GM23338 (cell line): ENCODE results near the gene CSNK1G1. TPM values are rescaled to one million over a fixed set of nuclear protein-coding genes. Genes with fewer than 3 reads are reported as not detected.

Experiments
- ATAC-seq: fragments of 200-7000 bp; cut with Tn5 transposase; 3 replicates; pipeline ENCODE4 v1.9.1; 2020
- DNase-seq: peaks from one replicate; pipeline ENCODE4 v3.0.0-alpha.2; 2015; ENCODE audit warnings: low spot score
- H2AFZ ChIP-seq: fragments of 200-600 bp; sonication (generic); 2 replicates; pipeline ENCODE4 v1.8.0; 2016; ENCODE audit warnings: antibody characterized with exemption, mild to moderate bottlenecking, moderate library complexity
- H3F3A ChIP-seq: fragments of 200-600 bp; sonication (generic); replicated peaks from 2 replicates; pipeline ENCODE4 v1.8.0; 2017; ENCODE audit warnings: antibody characterized with exemption, mixed run types, low read depth
- H3K27ac ChIP-seq: fragments of 200-600 bp; sonication (generic); 2 replicates; pipeline ENCODE4 v1.6.1; 2016; ENCODE audit warnings: low read depth
- H3K27me3 ChIP-seq: fragments of 200-600 bp; sonication (generic); 2 replicates; pipeline ENCODE4 v1.8.0; 2016; ENCODE audit warnings: mild to moderate bottlenecking, mixed run types, moderate library complexity; ENCODE audit not compliant: insufficient read depth
- H3K36me3 ChIP-seq: fragments of 200-600 bp; sonication (generic); 2 replicates; pipeline ENCODE4 v1.8.0; 2016; ENCODE audit warnings: mild to moderate bottlenecking; ENCODE audit not compliant: insufficient read depth
- H3K4me1 ChIP-seq: fragments of 200-600 bp; sonication (generic); 2 replicates; pipeline ENCODE4 v1.8.0; 2016; ENCODE audit warnings: mild to moderate bottlenecking, moderate library complexity; ENCODE audit not compliant: insufficient read depth
- H3K4me2 ChIP-seq: fragments of 200-600 bp; sonication (generic); 2 replicates; pipeline ENCODE4 v1.7.1; 2017; ENCODE audit warnings: mixed run types
- H3K4me3 ChIP-seq: fragments of 200-600 bp; sonication (generic); 2 replicates; pipeline ENCODE4 v1.6.1; 2016; ENCODE audit warnings: mixed run types
- H3K79me2 ChIP-seq: fragments of 200-600 bp; sonication (generic); replicated peaks from 2 replicates; pipeline ENCODE4 v1.8.0; 2017; ENCODE audit warnings: mild to moderate bottlenecking; ENCODE audit not compliant: insufficient read depth
- H3K9me2 ChIP-seq: fragments of 200-600 bp; sonication (generic); 2 replicates; pipeline ENCODE4 v1.8.0; 2017; ENCODE audit not compliant: insufficient read depth
- H4K20me1 ChIP-seq: fragments of 200-600 bp; sonication (generic); replicated peaks from 2 replicates; pipeline ENCODE4 v1.8.0; 2017; ENCODE audit warnings: mild to moderate bottlenecking; ENCODE audit not compliant: insufficient read depth
- H3K27ac Mint-ChIP-seq: 2 replicates; pipeline ENCODE4 v1.8.0; 2020; ENCODE audit warnings: inconsistent platforms, mild to moderate bottlenecking, moderate library complexity, mixed read lengths
- H3K27me3 Mint-ChIP-seq: 3 replicates; pipeline ENCODE4 v1.8.0; 2022; ENCODE audit warnings: low read depth, mild to moderate bottlenecking, moderate library complexity, mixed read lengths, inconsistent platforms; ENCODE audit not compliant: insufficient read depth, poor library complexity
- H3K36me3 Mint-ChIP-seq: 3 replicates; pipeline ENCODE4 v1.8.0; 2021; ENCODE audit warnings: low read depth, mild to moderate bottlenecking, inconsistent platforms, moderate library complexity, mixed read lengths
- H3K4me1 Mint-ChIP-seq: 3 replicates; pipeline ENCODE4 v1.8.0; 2020; ENCODE audit warnings: mild to moderate bottlenecking, inconsistent platforms, mixed read lengths
- H3K4me3 Mint-ChIP-seq: 3 replicates; pipeline ENCODE4 v1.8.0; 2021; ENCODE audit warnings: moderate library complexity, mild to moderate bottlenecking, inconsistent platforms, mixed read lengths
- H3K9me3 Mint-ChIP-seq: 3 replicates; pipeline ENCODE4 v1.8.0; 2020; ENCODE audit warnings: moderate library complexity, mild to moderate bottlenecking, inconsistent platforms, mixed read lengths
- EZH2 ChIP-seq: fragments of 200-600 bp; sonication (generic); IDR thresholded peaks from one replicate; pipeline ENCODE4 v1.8.0; 2017; ENCODE audit warnings: antibody characterized with exemption, mild to moderate bottlenecking, low read depth; ENCODE audit not compliant: unreplicated experiment
- EZH2phosphoT487 ChIP-seq: fragments of 200-600 bp; sonication (generic); IDR thresholded peaks from one replicate; pipeline ENCODE4 v1.8.1; 2018; ENCODE audit warnings: antibody characterized with exemption; ENCODE audit not compliant: unreplicated experiment
- JUNB ChIP-seq: IDR thresholded peaks from one replicate; pipeline ENCODE4 v1.6.1; 2016; ENCODE audit warnings: antibody characterized with exemption; ENCODE audit not compliant: unreplicated experiment
- ZNF462 ChIP-seq: fragments of 250-450 bp; sonication (Bioruptor Pico); IDR thresholded peaks from 2 replicates; pipeline ENCODE4 v1.5.0; 2020; ENCODE audit warnings: mild to moderate bottlenecking, moderate library complexity
- polyA plus RNA-seq: library from polyadenylated mRNA; unstranded; fragments of >200 nt; fragmentation: Nextera tagmentation; extraction: Ambion mirVana; gene quantifications from 2 replicates; pipeline ENCODE4 v1.2.1, GENCODE V29; 2016
- total RNA-seq: library from RNA; depleted of rRNA; stranded (reverse); fragments of >200 nt; shearing (Covaris generic); gene quantifications from 2 replicates; pipeline ENCODE4 v1.2.3, GENCODE V29; 2014

CSNK1G1 gene
- total and polyA plus RNA-seq, 2 experiments from 2014 or later: 9.3 to 13.4 TPM

- TF ChIP-seq ZNF462 (CRISPR knock-in tag): no peak
Observed at GRCh38 chr15:64233299-64233698, 122.7 kb downstream of the CSNK1G1 start (continued).

GRCh38 chr15:64232400-64232799, 123.6 kb downstream of the CSNK1G1 start:
- H3K27me3 ChIP-seq: no peaks in the 10 kb centered on the region
- no peak for TF ChIP-seq EZH2phosphoT487
- no peak for TF ChIP-seq EZH2
- TF ChIP-seq ZNF462 (CRISPR knock-in tag): no peak
- TF ChIP-seq JUNB: no peak
- ATAC-seq (no peak), DNase-seq (no peak)
- H3K36me3 Mint-ChIP-seq: no peaks in the 10 kb centered on the region
- H3K27me3 Mint-ChIP-seq: no peaks in the 10 kb centered on the region
- H4K20me1 ChIP-seq: no peaks in the 10 kb centered on the region
- no peaks in the 10 kb centered on the region for H3K4me1 ChIP-seq
- H3K4me2 ChIP-seq: no peak overlapping the region
- no peaks in the 10 kb centered on the region for H3K79me2 ChIP-seq
- H3K27ac Mint-ChIP-seq: no peak overlapping the region
- H2AFZ ChIP-seq: no peak overlapping the region
- no peaks in the 10 kb centered on the region for H3K9me3 Mint-ChIP-seq
- H3K9me2 ChIP-seq: no peaks in the 10 kb centered on the region
- no peak overlapping the region for H3K27ac ChIP-seq
- H3F3A ChIP-seq: no peaks in the 10 kb centered on the region
- no peak overlapping the region for H3K4me3 ChIP-seq
- H3K4me3 Mint-ChIP-seq: no peak overlapping the region
- no peaks in the 10 kb centered on the region for H3K36me3 ChIP-seq
- peaks cover 8% of the 10 kb centered on the region; the same call in 2 of the 3 replicates for H3K4me1 Mint-ChIP-seq
